Neuronal stem cell (in vitro differentiated cells): Measurements from ENCODE around the gene ITPK1.

ENCODE experiments used
- DNase-seq: peaks from one replicate; pipeline ENCODE4 v3.0.0-alpha.2; 2013; ENCODE audit warnings: low spot score
- H2AFZ ChIP-seq: one replicate; pipeline ENCODE4 v1.6.1; 2013; ENCODE audit warnings: mild to moderate bottlenecking, low read length, inconsistent platforms
- H2AK5ac ChIP-seq: 2 replicates; pipeline ENCODE4 v1.6.1; 2013; ENCODE audit warnings: low read depth, mild to moderate bottlenecking, inconsistent platforms, low read length, moderate library complexity, mixed read lengths
- H2BK120ac ChIP-seq: 2 replicates; pipeline ENCODE4 v1.6.1; 2013; ENCODE audit warnings: low read depth, mild to moderate bottlenecking, inconsistent platforms, low read length, moderate library complexity, mixed read lengths
- H2BK12ac ChIP-seq: one replicate; pipeline ENCODE4 v1.6.1; 2013; ENCODE audit warnings: low read length, inconsistent platforms
- H2BK15ac ChIP-seq: 2 replicates; pipeline ENCODE4 v1.6.1; 2013; ENCODE audit warnings: mild to moderate bottlenecking, low read length, inconsistent platforms, mixed read lengths
- H2BK5ac ChIP-seq: one replicate; pipeline ENCODE4 v1.6.1; 2013; ENCODE audit warnings: inconsistent platforms, mild to moderate bottlenecking, low read length, moderate library complexity
- H3K14ac ChIP-seq: one replicate; pipeline ENCODE4 v1.6.1; 2013; ENCODE audit warnings: low read length, inconsistent platforms
- H3K18ac ChIP-seq: 2 replicates; pipeline ENCODE4 v1.6.1; 2013; ENCODE audit warnings: low read length, inconsistent platforms
- H3K23ac ChIP-seq: 2 replicates; pipeline ENCODE4 v1.6.1; 2013; ENCODE audit warnings: low read depth, mild to moderate bottlenecking, mixed read lengths, low read length, inconsistent platforms; ENCODE audit not compliant: poor library complexity
- H3K27ac ChIP-seq: replicated peaks from 3 replicates; pipeline ENCODE4 v1.5.1; 2013; ENCODE audit warnings: low read length, inconsistent platforms
- H3K27me3 ChIP-seq, 3 experiments: 2 replicates each; pipeline ENCODE4 v1.6.1; 2013; ENCODE audit warnings: low read length in 3 of 3, mild to moderate bottlenecking in 2 of 3, inconsistent platforms in 1 of 3, low read depth in 1 of 3, mixed read lengths in 1 of 3, moderate library complexity in 1 of 3; ENCODE audit not compliant: control insufficient read depth in 3 of 3, insufficient read depth in 3 of 3
- H3K36me3 ChIP-seq, 2 donors: replicated peaks in 1 of 2; 2 replicates each; pipeline ENCODE4 v1.6.1; 2013; ENCODE audit warnings: low read length in 2 of 2; ENCODE audit not compliant: control insufficient read depth in 2 of 2, insufficient read depth in 2 of 2
- H3K4ac ChIP-seq: 2 replicates; pipeline ENCODE4 v1.6.1; 2013; ENCODE audit warnings: inconsistent platforms, mild to moderate bottlenecking, low read length, moderate library complexity
- H3K4me1 ChIP-seq, 2 donors: 1 replicate in 1 of 2; 2 replicates in 1 of 2; pipeline ENCODE4 v1.6.1; 2013; ENCODE audit warnings: low read length in 2 of 2, low read depth in 1 of 2; ENCODE audit not compliant: control insufficient read depth in 2 of 2, insufficient read depth in 1 of 2
- H3K4me2 ChIP-seq: one replicate; pipeline ENCODE4 v1.6.1; 2013; ENCODE audit warnings: mild to moderate bottlenecking, low read length, inconsistent platforms; ENCODE audit not compliant: insufficient read depth, poor library complexity, severe bottlenecking
- H3K4me3 ChIP-seq, 2 donors: 2 replicates each; pipeline ENCODE4 v1.5.1; 2013; ENCODE audit warnings: low read length in 2 of 2, mild to moderate bottlenecking in 2 of 2, inconsistent platforms in 1 of 2, moderate library complexity in 1 of 2
- H3K79me1 ChIP-seq: one replicate; pipeline ENCODE4 v1.6.1; 2013; ENCODE audit warnings: low read depth, mild to moderate bottlenecking, inconsistent platforms, low read length, moderate library complexity
- H3K9ac ChIP-seq: one replicate; pipeline ENCODE4 v1.6.1; 2013; ENCODE audit warnings: mild to moderate bottlenecking, low read depth, low read length, inconsistent platforms; ENCODE audit not compliant: poor library complexity
- H3K9me3 ChIP-seq, 2 donors: replicated peaks in 1 of 2; 2 replicates each; pipeline versions ENCODE3 to v1.6.1; 2013; ENCODE audit warnings: low read length in 2 of 2, mild to moderate bottlenecking in 2 of 2, inconsistent platforms in 1 of 2, low read depth in 1 of 2, mixed read lengths in 1 of 2, moderate library complexity in 1 of 2; ENCODE audit not compliant: control insufficient read depth in 2 of 2, insufficient read depth in 1 of 2
- H4K8ac ChIP-seq: one replicate; pipeline ENCODE4 v1.6.1; 2013; ENCODE audit warnings: low read depth, mild to moderate bottlenecking, inconsistent platforms, low read length, moderate library complexity
- H4K91ac ChIP-seq: one replicate; pipeline ENCODE4 v1.6.1; 2013; ENCODE audit warnings: low read length, low read depth, mild to moderate bottlenecking, inconsistent platforms; ENCODE audit not compliant: poor library complexity
- WGBS, 2 donors: extraction: QIAGEN DNeasy Blood & Tissue Kit; methylation state at CpG; one replicate each; pipeline ENCODE4 v1.1.7; 2013; ENCODE audit warnings: missing lambda C conversion rate in 2 of 2, mixed read lengths in 1 of 2; ENCODE audit not compliant: insufficient read length in 2 of 2, insufficient replicate concordance in 1 of 2; ENCODE audit errors: extremely low coverage in 2 of 2; 5-methylcytosine and 5-hydroxymethylcytosine counted together

Gene ITPK1

DNA sequence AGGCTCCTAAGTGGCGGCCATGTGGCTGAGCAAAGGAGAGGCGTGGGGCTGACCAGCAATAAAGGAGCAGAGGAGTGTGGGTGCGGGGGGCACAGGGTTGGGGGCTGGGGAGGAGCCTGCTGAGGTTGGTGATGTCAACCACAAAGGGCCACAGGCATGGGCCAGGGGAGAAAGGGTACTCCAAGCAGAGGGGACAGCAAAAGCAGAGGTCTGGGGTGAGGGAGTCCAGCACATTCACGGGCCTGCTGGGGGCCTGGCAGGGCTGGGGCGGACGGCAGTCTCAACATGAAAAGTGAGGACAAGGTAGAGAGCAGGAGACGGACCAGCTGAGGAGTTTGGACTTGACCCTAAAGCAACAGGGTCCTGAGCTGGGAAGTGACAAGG is 111.0 kb downstream of the ITPK1 start:
- Histone ChIP-seq H2BK12ac (no peak overlapping the region), H3K79me1 (no peaks in the 10 kb centered on the region), H3K4me2 (no peak overlapping the region), H2BK5ac (no peak overlapping the region), H3K27ac (no peak overlapping the region), H3K23ac (no peak overlapping the region), H3K9me3 (peaks cover 0 to 2% of the 10 kb centered on the region in 2 donors), H3K36me3 (no peaks in the 10 kb centered on the region), H4K8ac (no peak overlapping the region), H2BK15ac (no peak overlapping the region), H3K4ac (no peak overlapping the region), H4K91ac (no peak overlapping the region), H3K4me1 (peaks cover 8 to 20% of the 10 kb centered on the region in 2 donors), H3K27me3 (no peaks in the 10 kb centered on the region), H3K4me3 (no peak overlapping the region), H3K14ac (no peak overlapping the region), H2BK120ac (no peak overlapping the region), H3K18ac (peak overlapping the region; percentile 23), H2AFZ (no peak overlapping the region), H2AK5ac (no peak overlapping the region), H3K9ac (no peak overlapping the region)
- no peak for DNase-seq
- no CpG with 5 or more reads among the region's 7 CpGs for WGBS, 2 donors

- no CpG with 5 or more reads among the region's 18 CpGs for WGBS, 2 donors
- Histone ChIP-seq H3K79me1 (no peaks in the 10 kb centered on the region), H3K9ac (no peak overlapping the region), H4K8ac (no peak overlapping the region), H3K23ac (no peak overlapping the region), H2AK5ac (no peak overlapping the region), H3K4me3 (no peak overlapping the region), H2BK12ac (no peak overlapping the region), H3K36me3 (no peaks in the 10 kb centered on the region), H2BK5ac (no peak overlapping the region), H2BK120ac (no peak overlapping the region), H3K27ac (no peak overlapping the region), H3K18ac (no peak overlapping the region), H3K4ac (no peak overlapping the region), H3K14ac (no peak overlapping the region), H3K9me3 (peaks cover 0 to 2% of the 10 kb centered on the region in 2 donors), H3K27me3 (no peaks in the 10 kb centered on the region), H2AFZ (no peak overlapping the region), H3K4me1 (peaks cover 8 to 20% of the 10 kb centered on the region in 2 donors), H2BK15ac (no peak overlapping the region), H4K91ac (no peak overlapping the region), H3K4me2 (no peak overlapping the region)
- DNase-seq, result no peak
Measured at GRCh38 chr14:93003945-93004698, 111.6 kb downstream of the ITPK1 start.

DNA sequence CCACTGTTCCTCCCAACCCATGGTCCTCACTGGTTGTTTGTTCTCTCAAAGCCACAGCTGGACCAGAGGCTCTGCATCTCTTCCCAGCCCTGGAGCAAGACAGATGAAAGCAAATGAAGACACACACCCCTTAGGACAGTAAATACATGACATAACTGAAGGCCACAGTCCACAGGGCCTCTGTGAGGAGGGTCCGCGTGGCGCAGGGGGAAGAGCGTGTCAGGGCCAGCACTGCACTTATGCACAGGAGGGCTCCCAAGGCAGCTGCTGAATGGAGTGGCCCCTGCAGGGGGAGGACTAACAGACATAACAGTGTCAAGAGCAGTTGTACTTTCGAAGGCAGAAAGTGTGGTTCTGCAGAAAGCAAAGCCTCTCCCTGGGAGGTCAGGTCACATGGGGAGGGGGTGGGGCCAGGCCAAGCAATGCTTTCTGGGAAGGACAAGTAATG is 112.8 kb downstream of the ITPK1 start:
- Histone ChIP-seq H4K91ac (no peak overlapping the region), H3K9me3 (peaks cover 0 to 2% of the 10 kb centered on the region in 2 donors), H3K4ac (no peak overlapping the region), H3K23ac (no peak overlapping the region), H3K18ac (no peak overlapping the region), H2BK12ac (no peak overlapping the region), H2BK15ac (no peak overlapping the region), H3K36me3 (no peaks in the 10 kb centered on the region), H3K4me1 (peaks cover 9 to 20% of the 10 kb centered on the region in 2 donors), H2BK5ac (no peak overlapping the region), H2BK120ac (no peak overlapping the region), H3K27ac (no peak overlapping the region), H3K4me3 (no peak overlapping the region), H3K27me3 (no peaks in the 10 kb centered on the region), H3K9ac (no peak overlapping the region), H2AFZ (no peak overlapping the region), H3K4me2 (no peak overlapping the region), H3K14ac (peak overlapping the region; percentile 0), H4K8ac (no peak overlapping the region), H2AK5ac (no peak overlapping the region), H3K79me1 (no peaks in the 10 kb centered on the region)
- DNase-seq, result no peak
- WGBS, 2 donors, result no CpG with 5 or more reads among the region's 5 CpGs

GRCh38 chr14:93002049-93002448 is 113.7 kb downstream of the ITPK1 start:
- peaks cover 0 to 2% of the 10 kb centered on the region in 2 donors for H3K9me3 ChIP-seq
- H3K27me3 ChIP-seq, result no peaks in the 10 kb centered on the region
- no peaks in the 10 kb centered on the region for H3K79me1 ChIP-seq
- no peak overlapping the region for H2BK120ac ChIP-seq
- H2BK12ac ChIP-seq, result no peak overlapping the region
- H2AFZ ChIP-seq, result no peak overlapping the region
- no peak for DNase-seq
- H2BK15ac ChIP-seq, result no peak overlapping the region
- no CpG with 5 or more reads among the region's 6 CpGs for WGBS, 2 donors
- H3K4me1 ChIP-seq, result peaks cover 9 to 20% of the 10 kb centered on the region in 2 donors
- no peaks in the 10 kb centered on the region for H3K36me3 ChIP-seq
- no peak overlapping the region for H3K14ac ChIP-seq
- H3K9ac ChIP-seq, result no peak overlapping the region
- H3K23ac ChIP-seq, result no peak overlapping the region
- H2BK5ac ChIP-seq, result no peak overlapping the region
- H3K4me3 ChIP-seq, result no peak overlapping the region
- H3K27ac ChIP-seq, result no peak overlapping the region
- H3K4ac ChIP-seq, result no peak overlapping the region
- H2AK5ac ChIP-seq, result no peak overlapping the region
- no peak overlapping the region for H3K18ac ChIP-seq
- H4K8ac ChIP-seq, result no peak overlapping the region
- no peak overlapping the region for H4K91ac ChIP-seq
- no peak overlapping the region for H3K4me2 ChIP-seq
